ENCODE results near the gene BCL2L12.

GRCh38 chr19:49646586-49646985 is 19.1 kb upstream of the BCL2L12 start:
- TF ChIP-seq CTCF (IDR thresholded peaks at IDR 0.05), result no peak
- no peak for TF ChIP-seq POLR2AphosphoS5 (IDR thresholded peaks at IDR 0.05)

Data from suprapubic skin (tissue), 3 donors.